ENCODE measurements around the gene SLF1.

Gene SLF1

DNA sequence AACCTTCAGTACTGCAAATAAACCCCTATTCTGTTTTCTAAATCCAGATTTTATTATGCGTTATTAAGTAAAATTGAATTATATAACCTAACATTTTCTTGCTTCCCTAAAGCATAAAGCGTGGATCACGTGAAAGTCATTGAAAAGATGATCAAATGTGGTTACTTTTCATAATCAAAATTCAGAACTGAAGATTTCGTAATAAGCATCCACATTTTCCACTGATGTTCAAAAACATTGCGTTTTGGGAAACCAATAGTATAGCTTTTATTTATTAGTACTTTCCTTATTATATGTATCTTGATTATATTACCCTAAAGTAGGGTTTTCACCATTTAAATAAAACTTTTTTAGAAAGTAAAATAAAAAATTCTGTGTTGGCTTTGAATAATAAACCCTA lies 1.8 kb downstream of the SLF1 start:
- peaks cover 9% of the 10 kb centered on the region for H3K4me1 ChIP-seq (ENCODE audit: control insufficient read depth, insufficient read depth, low read length)
- H3K27ac ChIP-seq (ENCODE audit: low read depth, low read length) = no peak overlapping the region
- H3K4me3 ChIP-seq (ENCODE audit: low read depth, low read length) = no peak overlapping the region
- H3K9ac ChIP-seq (ENCODE audit: low read length) = no peak overlapping the region
- H3K9me3 ChIP-seq (ENCODE audit: control insufficient read depth, insufficient read depth, low read depth, low read length) = no peaks in the 10 kb centered on the region
- no peaks in the 10 kb centered on the region for H3K36me3 ChIP-seq (ENCODE audit: control insufficient read depth, insufficient read depth, low read length)
- no peaks in the 10 kb centered on the region for H3K27me3 ChIP-seq (ENCODE audit: control insufficient read depth, insufficient read depth, low read length)

DNA sequence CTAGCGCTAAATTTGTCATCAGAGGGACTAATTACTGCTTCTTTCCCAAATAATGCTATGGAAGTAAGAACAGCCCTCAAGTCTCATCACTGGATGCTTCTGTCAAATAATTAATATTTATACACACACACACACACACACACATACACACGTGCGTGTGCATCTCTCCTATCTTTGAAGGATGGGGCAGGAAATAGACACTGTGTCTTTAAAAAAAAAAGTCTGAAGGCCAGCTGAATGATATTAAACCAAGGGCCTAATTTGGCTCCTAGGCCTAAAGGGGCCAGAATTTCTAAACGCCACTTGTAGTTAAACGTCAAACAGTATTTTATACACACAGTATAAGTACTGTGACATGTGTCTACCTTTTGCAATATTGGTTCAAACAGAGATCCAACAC lies 3.3 kb downstream of the SLF1 start:
- Histone ChIP-seq H3K27ac (ENCODE audit: low read depth, low read length) (no peak overlapping the region), H3K4me3 (ENCODE audit: low read depth, low read length) (no peak overlapping the region), H3K4me1 (ENCODE audit: control insufficient read depth, insufficient read depth, low read length) (no peaks in the 10 kb centered on the region; the same call in 1 of the 2 replicates), H3K9me3 (ENCODE audit: control insufficient read depth, insufficient read depth, low read depth, low read length) (no peaks in the 10 kb centered on the region), H3K36me3 (ENCODE audit: control insufficient read depth, insufficient read depth, low read length) (no peaks in the 10 kb centered on the region), H3K27me3 (ENCODE audit: control insufficient read depth, insufficient read depth, low read length) (no peaks in the 10 kb centered on the region), H3K9ac (ENCODE audit: low read length) (no peak overlapping the region)

DNA sequence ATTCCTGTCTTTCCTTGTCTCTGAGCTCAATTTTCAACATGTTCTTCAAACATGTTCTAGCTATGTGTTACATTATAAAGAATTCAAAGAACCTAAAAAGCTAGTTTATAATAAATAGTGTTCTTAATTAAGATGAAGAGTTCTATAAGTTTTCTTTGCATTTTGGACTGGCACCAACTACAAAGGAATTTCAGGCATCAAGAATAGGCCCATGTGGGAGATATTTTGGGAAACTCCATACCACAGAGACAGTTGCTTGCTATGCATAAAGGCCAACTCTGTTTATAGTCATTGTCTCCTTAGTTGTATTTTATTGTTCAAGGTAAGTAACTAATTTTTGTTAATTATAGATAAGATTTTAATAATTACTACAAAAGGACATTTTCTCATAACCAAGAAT lies 4.5 kb downstream of the SLF1 start:
- Histone ChIP-seq H3K4me1 (ENCODE audit: control insufficient read depth, insufficient read depth, low read length) (no peaks in the 10 kb centered on the region), H3K9me3 (ENCODE audit: control insufficient read depth, insufficient read depth, low read depth, low read length) (no peaks in the 10 kb centered on the region), H3K27me3 (ENCODE audit: control insufficient read depth, insufficient read depth, low read length) (no peaks in the 10 kb centered on the region), H3K36me3 (ENCODE audit: control insufficient read depth, insufficient read depth, low read length) (no peaks in the 10 kb centered on the region), H3K4me3 (ENCODE audit: low read depth, low read length) (no peak overlapping the region), H3K9ac (ENCODE audit: low read length) (no peak overlapping the region), H3K27ac (ENCODE audit: low read depth, low read length) (no peak overlapping the region)

DNA sequence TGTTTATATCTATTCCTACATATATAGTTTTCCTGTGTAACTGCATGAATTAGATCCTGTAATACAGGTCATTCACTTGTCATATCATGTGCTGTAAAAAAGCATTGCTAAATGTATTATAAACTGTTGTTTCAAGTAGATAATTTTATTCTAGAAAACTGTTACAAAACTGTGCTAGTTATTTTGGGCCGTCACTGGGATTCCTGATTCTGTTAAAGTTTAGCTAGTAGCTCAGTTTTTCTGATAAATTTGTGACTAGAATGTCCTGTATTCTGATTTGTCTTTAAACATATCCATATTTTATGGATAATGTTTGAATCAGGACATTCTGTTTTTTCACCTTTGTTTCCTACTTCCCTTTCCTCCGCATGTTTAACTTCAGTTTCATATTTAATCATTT lies 5.4 kb downstream of the SLF1 start:
- H3K27me3 ChIP-seq (ENCODE audit: control insufficient read depth, insufficient read depth, low read length) = no peaks in the 10 kb centered on the region

DNA sequence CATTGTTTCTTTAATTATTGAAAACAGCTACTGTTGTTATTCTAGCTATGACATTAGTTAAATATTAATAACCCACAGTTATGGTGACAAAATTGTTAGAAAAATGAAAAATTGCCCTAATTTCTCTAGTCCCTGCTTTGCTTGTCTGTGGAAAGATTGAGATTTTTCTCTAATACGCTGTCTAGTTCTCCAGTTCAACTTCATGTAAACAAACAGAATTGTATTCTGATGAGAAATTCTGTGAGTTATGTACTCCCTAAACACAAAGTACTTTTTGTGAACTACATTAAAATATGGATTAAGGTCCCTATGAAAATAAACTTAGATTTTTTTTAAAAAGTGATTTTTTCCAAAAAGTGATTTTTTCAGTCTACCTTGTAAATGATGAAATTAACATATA lies 8.7 kb downstream of the SLF1 start:
- Histone ChIP-seq H3K27ac (ENCODE audit: low read depth, low read length) (no peak overlapping the region), H3K9ac (ENCODE audit: low read length) (no peak overlapping the region), H3K27me3 (ENCODE audit: control insufficient read depth, insufficient read depth, low read length) (no peaks in the 10 kb centered on the region), H3K36me3 (ENCODE audit: control insufficient read depth, insufficient read depth, low read length) (peaks cover 27% of the 10 kb centered on the region), H3K9me3 (ENCODE audit: control insufficient read depth, insufficient read depth, low read depth, low read length) (no peaks in the 10 kb centered on the region), H3K4me3 (ENCODE audit: low read depth, low read length) (no peak overlapping the region), H3K4me1 (ENCODE audit: control insufficient read depth, insufficient read depth, low read length) (no peaks in the 10 kb centered on the region)

More for the DNA sequence above, 5.4 kb downstream of the SLF1 start:
- no peaks in the 10 kb centered on the region for H3K36me3 ChIP-seq (ENCODE audit: control insufficient read depth, insufficient read depth, low read length)
- no peaks in the 10 kb centered on the region for H3K9me3 ChIP-seq (ENCODE audit: control insufficient read depth, insufficient read depth, low read depth, low read length)
- no peak overlapping the region for H3K27ac ChIP-seq (ENCODE audit: low read depth, low read length)
- no peaks in the 10 kb centered on the region for H3K4me1 ChIP-seq (ENCODE audit: control insufficient read depth, insufficient read depth, low read length)
- no peak overlapping the region for H3K9ac ChIP-seq (ENCODE audit: low read length)
- H3K4me3 ChIP-seq (ENCODE audit: low read depth, low read length) = no peak overlapping the region

DNA sequence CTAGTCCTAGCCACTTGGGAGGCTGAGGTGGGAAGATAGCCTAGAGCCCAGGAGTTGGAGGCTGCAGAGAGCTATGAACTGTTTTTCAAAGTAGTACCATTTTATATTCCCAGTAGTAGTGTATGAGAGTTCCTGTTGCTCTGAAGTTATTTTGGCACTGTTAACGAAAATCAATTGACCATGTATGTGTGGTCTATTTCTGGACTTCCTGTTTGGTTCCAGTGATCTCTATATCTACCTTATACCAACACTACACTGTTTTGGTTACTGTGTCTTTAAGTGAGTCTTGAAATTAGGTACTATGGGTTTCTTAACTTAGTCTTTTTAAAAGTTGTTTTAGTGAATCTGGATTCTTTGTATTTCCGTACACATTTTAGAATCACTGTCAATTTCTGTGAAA lies 13.6 kb downstream of the SLF1 start:
- H3K27me3 ChIP-seq (ENCODE audit: control insufficient read depth, insufficient read depth, low read length) = no peaks in the 10 kb centered on the region
- no peaks in the 10 kb centered on the region for H3K9me3 ChIP-seq (ENCODE audit: control insufficient read depth, insufficient read depth, low read depth, low read length)
- peaks cover 34% of the 10 kb centered on the region for H3K36me3 ChIP-seq (ENCODE audit: control insufficient read depth, insufficient read depth, low read length)

DNA sequence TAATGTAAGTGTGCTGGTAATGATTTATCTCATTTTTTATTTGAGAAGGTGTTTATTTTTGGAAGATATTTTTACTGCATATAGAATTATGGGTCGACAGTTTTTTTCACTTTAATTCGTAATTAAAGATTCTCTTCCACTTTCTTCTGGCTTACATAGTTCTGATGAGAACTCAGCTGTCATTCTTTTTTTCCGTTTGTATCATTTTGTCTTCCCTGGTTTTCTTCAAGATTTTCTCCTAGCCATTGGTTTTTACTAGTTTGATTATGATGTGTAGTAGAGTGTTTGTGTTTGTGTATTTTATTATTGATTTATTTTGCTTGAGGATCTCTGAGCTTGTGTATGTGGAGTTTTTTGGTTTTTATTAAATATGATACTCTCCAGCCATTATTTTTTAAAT lies 21.7 kb downstream of the SLF1 start:
- H3K9me3 ChIP-seq (ENCODE audit: control insufficient read depth, insufficient read depth, low read depth, low read length) = peaks cover 21% of the 10 kb centered on the region
- peaks cover 33% of the 10 kb centered on the region for H3K36me3 ChIP-seq (ENCODE audit: control insufficient read depth, insufficient read depth, low read length)
- H3K9ac ChIP-seq (ENCODE audit: low read length) = no peak overlapping the region
- no peak overlapping the region for H3K4me3 ChIP-seq (ENCODE audit: low read depth, low read length)
- no peak overlapping the region for H3K27ac ChIP-seq (ENCODE audit: low read depth, low read length)
- no peaks in the 10 kb centered on the region for H3K27me3 ChIP-seq (ENCODE audit: control insufficient read depth, insufficient read depth, low read length)
- no peaks in the 10 kb centered on the region for H3K4me1 ChIP-seq (ENCODE audit: control insufficient read depth, insufficient read depth, low read length)

More for the DNA sequence above, 13.6 kb downstream of the SLF1 start:
- Histone ChIP-seq H3K4me3 (ENCODE audit: low read depth, low read length) (no peak overlapping the region), H3K4me1 (ENCODE audit: control insufficient read depth, insufficient read depth, low read length) (no peaks in the 10 kb centered on the region), H3K9ac (ENCODE audit: low read length) (no peak overlapping the region), H3K27ac (ENCODE audit: low read depth, low read length) (no peak overlapping the region)

DNA sequence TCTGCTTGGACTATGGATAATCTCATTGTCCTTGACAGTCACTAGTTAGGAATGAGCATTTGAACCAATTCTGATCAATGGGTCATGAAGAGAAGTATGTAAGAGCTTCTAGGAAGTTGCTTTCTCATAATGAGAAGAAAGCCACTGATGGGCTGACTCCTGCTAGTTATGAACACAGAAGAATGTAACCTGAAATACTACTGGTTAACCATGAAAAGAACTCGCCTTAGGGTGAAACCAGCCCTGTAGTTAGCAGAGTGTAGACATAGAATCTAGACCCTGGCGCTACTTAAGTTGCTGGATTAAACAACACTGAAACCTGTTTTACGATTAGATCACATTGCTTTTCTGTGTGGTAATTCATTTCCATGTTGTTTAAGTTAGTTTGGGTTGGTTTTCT lies 26.6 kb downstream of the SLF1 start:
- H3K9me3 ChIP-seq (ENCODE audit: control insufficient read depth, insufficient read depth, low read depth, low read length) = peaks cover 6% of the 10 kb centered on the region; the same call in 1 of the 2 replicates
- no peak overlapping the region for H3K4me3 ChIP-seq (ENCODE audit: low read depth, low read length)
- H3K9ac ChIP-seq (ENCODE audit: low read length) = no peak overlapping the region
- H3K27ac ChIP-seq (ENCODE audit: low read depth, low read length) = no peak overlapping the region
- H3K27me3 ChIP-seq (ENCODE audit: control insufficient read depth, insufficient read depth, low read length) = no peaks in the 10 kb centered on the region
- H3K4me1 ChIP-seq (ENCODE audit: control insufficient read depth, insufficient read depth, low read length) = no peaks in the 10 kb centered on the region
- H3K36me3 ChIP-seq (ENCODE audit: control insufficient read depth, insufficient read depth, low read length) = peaks cover 21% of the 10 kb centered on the region

DNA sequence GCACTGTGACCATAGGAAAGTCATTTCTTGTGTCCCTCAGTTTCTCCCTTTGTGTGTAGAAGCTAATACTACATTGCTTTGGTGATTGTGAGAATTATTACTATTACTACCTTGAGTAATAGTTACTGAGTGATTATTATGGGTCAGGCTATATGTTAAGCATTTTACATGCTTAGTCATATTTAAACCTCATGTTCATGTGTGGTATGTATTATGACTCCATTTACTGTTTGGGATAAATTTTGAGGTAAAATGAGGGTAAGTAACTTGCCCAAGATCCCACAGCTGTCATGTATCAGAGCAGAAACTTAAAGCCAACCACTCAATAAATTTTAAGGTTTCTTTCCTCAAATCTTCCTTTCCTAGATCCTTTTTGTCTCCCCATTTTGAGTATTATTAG lies 28.3 kb downstream of the SLF1 start:
- no peak overlapping the region for H3K27ac ChIP-seq (ENCODE audit: low read depth, low read length)
- peaks cover 21% of the 10 kb centered on the region for H3K36me3 ChIP-seq (ENCODE audit: control insufficient read depth, insufficient read depth, low read length)
- H3K4me1 ChIP-seq (ENCODE audit: control insufficient read depth, insufficient read depth, low read length) = no peaks in the 10 kb centered on the region
- no peak overlapping the region for H3K4me3 ChIP-seq (ENCODE audit: low read depth, low read length)
- H3K9ac ChIP-seq (ENCODE audit: low read length) = no peak overlapping the region
- no peaks in the 10 kb centered on the region for H3K9me3 ChIP-seq (ENCODE audit: control insufficient read depth, insufficient read depth, low read depth, low read length)
- no peaks in the 10 kb centered on the region for H3K27me3 ChIP-seq (ENCODE audit: control insufficient read depth, insufficient read depth, low read length)

DNA sequence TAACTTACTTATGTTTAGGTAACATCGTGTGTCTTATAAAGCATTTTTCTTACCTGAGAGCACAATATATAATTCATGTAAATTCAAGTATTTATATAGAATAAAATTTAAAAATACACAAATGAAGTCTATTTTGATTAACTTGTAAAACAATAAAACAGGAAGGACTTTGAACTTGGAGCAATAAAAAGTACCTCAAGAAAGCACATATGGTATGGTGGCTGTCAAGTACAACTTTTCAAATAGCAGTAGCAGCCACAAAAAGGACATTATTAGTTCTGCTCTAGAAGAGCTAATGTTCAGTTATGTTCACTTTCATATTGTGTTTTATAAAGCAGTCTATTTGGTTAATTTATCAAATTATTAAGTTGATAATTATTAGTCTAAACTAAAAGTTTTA lies 31.4 kb downstream of the SLF1 start:
- no peaks in the 10 kb centered on the region for H3K27me3 ChIP-seq (ENCODE audit: control insufficient read depth, insufficient read depth, low read length)
- 0 out of 2 replicates have a peak, but pooled peaks cover 4% of the 10 kb centered on the region for H3K9me3 ChIP-seq (ENCODE audit: control insufficient read depth, insufficient read depth, low read depth, low read length)
- no peaks in the 10 kb centered on the region for H3K4me1 ChIP-seq (ENCODE audit: control insufficient read depth, insufficient read depth, low read length)
- H3K36me3 ChIP-seq (ENCODE audit: control insufficient read depth, insufficient read depth, low read length) = peaks cover 36% of the 10 kb centered on the region
- no peak overlapping the region for H3K9ac ChIP-seq (ENCODE audit: low read length)
- H3K27ac ChIP-seq (ENCODE audit: low read depth, low read length) = no peak overlapping the region
- H3K4me3 ChIP-seq (ENCODE audit: low read depth, low read length) = no peak overlapping the region

DNA sequence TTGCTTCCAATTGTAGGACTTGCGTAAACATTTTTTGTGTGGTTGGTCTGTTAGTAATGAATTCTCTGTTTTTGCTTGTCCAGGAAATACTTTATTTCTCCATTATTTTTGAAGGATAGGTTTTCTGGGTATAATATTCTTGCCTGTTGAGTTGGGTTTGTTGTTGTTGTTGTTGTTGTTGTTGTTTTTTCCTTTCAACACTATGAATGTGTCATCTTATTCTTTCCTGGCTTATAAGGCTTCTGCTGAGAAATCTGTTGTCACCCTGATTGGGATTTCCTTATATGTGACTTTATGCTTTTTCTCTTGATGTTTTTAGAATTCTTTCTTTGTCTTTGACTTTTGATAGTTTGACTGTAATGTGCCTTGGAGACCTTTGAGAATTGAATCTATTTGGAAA lies 39.8 kb downstream of the SLF1 start:
- Histone ChIP-seq H3K4me3 (ENCODE audit: low read depth, low read length) (no peak overlapping the region), H3K4me1 (ENCODE audit: control insufficient read depth, insufficient read depth, low read length) (no peaks in the 10 kb centered on the region), H3K9me3 (ENCODE audit: control insufficient read depth, insufficient read depth, low read depth, low read length) (peaks cover 22% of the 10 kb centered on the region; the same call in 1 of the 2 replicates), H3K27ac (ENCODE audit: low read depth, low read length) (no peak overlapping the region), H3K27me3 (ENCODE audit: control insufficient read depth, insufficient read depth, low read length) (no peaks in the 10 kb centered on the region), H3K9ac (ENCODE audit: low read length) (no peak overlapping the region), H3K36me3 (ENCODE audit: control insufficient read depth, insufficient read depth, low read length) (peaks cover 50% of the 10 kb centered on the region)

DNA sequence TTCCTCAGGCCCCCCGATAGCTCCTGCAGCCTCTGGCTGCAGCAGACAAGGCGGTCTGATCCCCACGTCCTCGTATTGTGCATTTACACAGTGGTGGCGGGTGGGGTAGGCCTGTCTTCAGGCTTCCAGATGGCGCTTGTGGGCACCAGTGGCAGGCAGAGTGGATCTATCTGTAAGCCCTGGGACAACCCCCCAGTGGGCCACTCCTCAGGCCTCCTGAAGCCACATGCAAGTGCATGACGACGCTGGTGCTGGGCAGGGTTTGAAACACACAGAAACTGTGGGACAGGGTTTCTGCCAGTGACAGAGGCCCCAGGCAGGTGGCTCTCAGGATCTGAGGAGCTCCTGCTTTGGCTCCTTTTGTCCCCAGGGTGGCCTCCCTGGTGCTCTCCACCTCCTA lies 42.0 kb downstream of the SLF1 start:
- Histone ChIP-seq H3K36me3 (ENCODE audit: control insufficient read depth, insufficient read depth, low read length) (peaks cover 49% of the 10 kb centered on the region), H3K9me3 (ENCODE audit: control insufficient read depth, insufficient read depth, low read depth, low read length) (peaks cover 15% of the 10 kb centered on the region; the same call in 1 of the 2 replicates)

More for the DNA sequence above, 42.0 kb downstream of the SLF1 start:
- H3K4me1 ChIP-seq (ENCODE audit: control insufficient read depth, insufficient read depth, low read length) = no peaks in the 10 kb centered on the region
- no peak overlapping the region for H3K27ac ChIP-seq (ENCODE audit: low read depth, low read length)
- no peak overlapping the region for H3K4me3 ChIP-seq (ENCODE audit: low read depth, low read length)
- no peaks in the 10 kb centered on the region for H3K27me3 ChIP-seq (ENCODE audit: control insufficient read depth, insufficient read depth, low read length)
- no peak overlapping the region for H3K9ac ChIP-seq (ENCODE audit: low read length)

Measured in HUES6 (cell line).